HG03354 (cell line): ENCODE data around the gene TRHDE.

Experiments used
- ATAC-seq: cut with Tn5 transposase; IDR thresholded peaks from one replicate; pipeline ENCODE4 v1.9.1; 2021; ENCODE audit warnings: mild to moderate bottlenecking; ENCODE audit not compliant: unreplicated experiment, poor library complexity, severe bottlenecking

The TRHDE gene

GRCh38 chr12:72272091-72272661 is at the start of gene TRHDE:
TSS of gene TRHDE (plus strand) at chr12:72272370. CDS start at chr12:72272644, 274 bp downstream.
- no peak for ATAC-seq

GRCh38 chr12:72226510-72226909 is 45.7 kb upstream of the TRHDE start:
- no peak for ATAC-seq

- no peak for ATAC-seq
Measured at GRCh38 chr12:72228424-72228823, 43.7 kb upstream of the TRHDE start.

- no peak for ATAC-seq
Measured at GRCh38 chr12:72230589-72230988, 41.6 kb upstream of the TRHDE start.

GRCh38 chr12:72234886-72235285 is 37.3 kb upstream of the TRHDE start:
- ATAC-seq = no peak

- no peak for ATAC-seq
Measured at GRCh38 chr12:72236071-72236705, 36.0 kb upstream of the TRHDE start.

GRCh38 chr12:72241552-72241951 is 30.6 kb upstream of the TRHDE start:
- no peak for ATAC-seq

- no peak for ATAC-seq
Measured at GRCh38 chr12:72242946-72243345, 29.2 kb upstream of the TRHDE start.

- no peak for ATAC-seq
Measured at GRCh38 chr12:72246370-72246769, 25.8 kb upstream of the TRHDE start.

- no peak for ATAC-seq
Measured at GRCh38 chr12:72250346-72250745, 21.8 kb upstream of the TRHDE start.

GRCh38 chr12:72256725-72257124 is 15.4 kb upstream of the TRHDE start:
- ATAC-seq = no peak

- no peak for ATAC-seq
Measured at GRCh38 chr12:72261885-72262284, 10.3 kb upstream of the TRHDE start.

- ATAC-seq = no peak
Measured at GRCh38 chr12:72264548-72265175, 7.5 kb upstream of the TRHDE start.

- no peak for ATAC-seq
Measured at GRCh38 chr12:72267974-72268373, 4.2 kb upstream of the TRHDE start.

GRCh38 chr12:72268386-72268785 is 3.8 kb upstream of the TRHDE start:
- ATAC-seq = no peak

GRCh38 chr12:72269491-72269890 is 2.7 kb upstream of the TRHDE start:
- no peak for ATAC-seq

- ATAC-seq = no peak
Measured at GRCh38 chr12:72270246-72270645, 1.9 kb upstream of the TRHDE start.

- no peak for ATAC-seq
Measured at GRCh38 chr12:72270961-72271360, 1.2 kb upstream of the TRHDE start.

GRCh38 chr12:72271451-72272090 is 599 bp upstream of the TRHDE start:
- no peak for ATAC-seq

- ATAC-seq = no peak
Measured at GRCh38 chr12:72272731-72273498, 745 bp downstream of the TRHDE start.
